ENCODE results near the gene PRPF6. TPM values are rescaled to one million over a fixed set of nuclear protein-coding genes. Genes with fewer than 3 reads are reported as not detected.

The PRPF6 gene
- total RNA-seq, 1 experiment from 2014 or later, result 181 TPM

DNA sequence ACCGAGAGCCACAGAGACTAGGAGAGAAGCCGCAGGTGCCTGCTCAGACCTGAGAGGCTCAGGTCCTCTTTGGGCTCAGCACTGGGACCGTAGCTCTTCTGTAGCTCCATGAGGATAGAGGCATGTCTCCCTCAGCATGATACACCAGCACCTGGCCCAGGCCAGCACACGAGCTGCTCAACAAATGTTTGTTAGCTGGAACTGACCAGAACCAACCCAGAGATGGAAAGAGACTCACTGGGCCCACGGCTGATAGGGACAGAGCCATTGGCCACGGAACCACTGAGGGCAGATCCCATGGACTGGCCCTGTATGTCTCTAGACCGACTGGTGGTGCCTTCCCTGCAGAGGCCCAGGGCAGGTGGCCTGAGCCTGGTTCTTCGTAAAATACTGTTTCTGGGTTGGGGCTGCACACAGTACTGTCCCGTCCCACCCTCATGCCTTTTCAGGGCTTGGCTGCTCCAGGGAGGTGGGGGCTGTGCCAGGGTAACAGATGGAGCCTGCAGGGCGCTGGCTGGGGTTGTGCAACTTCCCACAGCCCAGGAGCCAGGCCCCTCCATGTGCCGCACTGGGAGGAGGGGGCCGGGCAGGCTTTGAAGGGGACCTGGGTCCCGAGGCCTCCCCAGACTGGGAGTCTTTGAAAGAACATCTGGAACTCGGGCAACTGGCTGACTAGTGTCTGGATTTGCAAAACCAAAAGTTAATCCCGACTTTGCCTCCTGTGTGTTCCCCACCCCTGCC is 60.3 kb downstream of the PRPF6 start:
- Mint-ChIP-seq H3K4me3 (ENCODE audit: unreplicated experiment) (peak overlapping the region; percentile 10), H3K36me3 (ENCODE audit: insufficient read depth, unreplicated experiment) (peaks cover 29% of the 10 kb centered on the region), H3K4me1 (ENCODE audit: low read depth, unreplicated experiment) (no peaks in the 10 kb centered on the region), H3K27me3 (ENCODE audit: insufficient read depth, unreplicated experiment) (peaks cover 8% of the 10 kb centered on the region), H3K9me3 (ENCODE audit: unreplicated experiment) (no peaks in the 10 kb centered on the region), H3K27ac (ENCODE audit: unreplicated experiment) (no peak overlapping the region)
- CTCF ChIA-PET, result interaction anchor here (4.4 to 6.2 kb wide), 3 partner anchors 19 to 80 kb away, joined by 51 to 139 read pairs (median 101); partner anchors contain the start of genes PRPF6, SAMD10 and TCEA2
- TF ChIP-seq, protein P1, sequence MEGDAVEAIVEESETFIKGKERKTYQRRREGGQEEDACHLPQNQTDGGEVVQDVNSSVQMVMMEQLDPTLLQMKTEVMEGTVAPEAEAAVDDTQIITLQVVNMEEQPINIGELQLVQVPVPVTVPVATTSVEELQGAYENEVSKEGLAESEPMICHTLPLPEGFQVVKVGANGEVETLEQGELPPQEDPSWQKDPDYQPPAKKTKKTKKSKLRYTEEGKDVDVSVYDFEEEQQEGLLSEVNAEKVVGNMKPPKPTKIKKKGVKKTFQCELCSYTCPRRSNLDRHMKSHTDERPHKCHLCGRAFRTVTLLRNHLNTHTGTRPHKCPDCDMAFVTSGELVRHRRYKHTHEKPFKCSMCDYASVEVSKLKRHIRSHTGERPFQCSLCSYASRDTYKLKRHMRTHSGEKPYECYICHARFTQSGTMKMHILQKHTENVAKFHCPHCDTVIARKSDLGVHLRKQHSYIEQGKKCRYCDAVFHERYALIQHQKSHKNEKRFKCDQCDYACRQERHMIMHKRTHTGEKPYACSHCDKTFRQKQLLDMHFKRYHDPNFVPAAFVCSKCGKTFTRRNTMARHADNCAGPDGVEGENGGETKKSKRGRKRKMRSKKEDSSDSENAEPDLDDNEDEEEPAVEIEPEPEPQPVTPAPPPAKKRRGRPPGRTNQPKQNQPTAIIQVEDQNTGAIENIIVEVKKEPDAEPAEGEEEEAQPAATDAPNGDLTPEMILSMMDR (IDR thresholded peaks at IDR 0.05; ENCODE audit: insufficient read depth in 1 of 2, low read depth in 1 of 2, low read length in 1 of 2, severe bottlenecking in 1 of 2, unreplicated experiment in 1 of 2), result no peak
- peak in 1 of 2 experiments; percentile 54 for DNase-seq
- no peaks in the 10 kb centered on the region for H3K36me3 ChIP-seq (ENCODE audit: control insufficient read depth, insufficient read depth, low read length)
- no peaks in the 10 kb centered on the region for H3K27me3 ChIP-seq (replicated peaks; ENCODE audit: control insufficient read depth, insufficient read depth, low read length)
- intact Hi-C loops (cut with micrococcal nuclease; ENCODE audit: unreplicated experiment), result no loop called here
- no TSS peak for BruUV-seq (replicated peaks)
- POLR2A ChIA-PET, result no interaction called here
- H3K4me1 ChIP-seq, result peaks cover 22% of the 10 kb centered on the region
- no peak overlapping the region for H3K4me3 ChIP-seq (ENCODE audit: low read depth, low read length)
- H3K9me3 ChIP-seq, result no peaks in the 10 kb centered on the region

DNA sequence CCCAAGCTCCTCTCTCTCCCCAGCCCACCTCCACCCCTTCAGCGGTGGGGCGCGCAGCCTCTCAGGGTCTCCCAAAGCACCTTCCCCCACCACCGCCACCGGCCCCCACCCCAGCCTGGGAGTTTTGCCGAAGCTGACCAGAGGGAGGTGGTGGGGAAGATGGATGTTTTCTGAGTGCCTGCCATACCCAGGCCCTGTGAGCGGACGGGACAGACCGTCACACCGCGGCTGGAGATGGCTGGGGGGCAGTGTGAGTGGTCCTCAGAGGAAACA is 60.8 kb downstream of the PRPF6 start:
- intact Hi-C loops (cut with micrococcal nuclease; ENCODE audit: unreplicated experiment), result no loop called here
- DNase-seq, result no peak
- TF ChIP-seq, protein P1 (IDR thresholded peaks at IDR 0.05; ENCODE audit: insufficient read depth in 1 of 2, low read depth in 1 of 2, low read length in 1 of 2, severe bottlenecking in 1 of 2, unreplicated experiment in 1 of 2), result no peak
- H3K36me3 Mint-ChIP-seq (ENCODE audit: insufficient read depth, unreplicated experiment), result peaks cover 24% of the 10 kb centered on the region
- no peak overlapping the region for H3K4me3 Mint-ChIP-seq (ENCODE audit: unreplicated experiment)
- no peak overlapping the region for H3K27ac Mint-ChIP-seq (ENCODE audit: unreplicated experiment)
- no peaks in the 10 kb centered on the region for H3K4me1 Mint-ChIP-seq (ENCODE audit: low read depth, unreplicated experiment)
- peaks cover 13% of the 10 kb centered on the region for H3K27me3 Mint-ChIP-seq (ENCODE audit: insufficient read depth, unreplicated experiment)
- no TSS peak for BruUV-seq (replicated peaks)
- H3K27me3 ChIP-seq (replicated peaks; ENCODE audit: control insufficient read depth, insufficient read depth, low read length), result no peaks in the 10 kb centered on the region
- H3K36me3 ChIP-seq (ENCODE audit: control insufficient read depth, insufficient read depth, low read length), result no peaks in the 10 kb centered on the region
- peaks cover 17% of the 10 kb centered on the region for H3K4me1 ChIP-seq
- no peaks in the 10 kb centered on the region for H3K9me3 Mint-ChIP-seq (ENCODE audit: unreplicated experiment)
- no peaks in the 10 kb centered on the region for H3K9me3 ChIP-seq
- H3K4me3 ChIP-seq (ENCODE audit: low read depth, low read length), result no peak overlapping the region
- CTCF ChIA-PET, result interaction anchor here (4.6 kb wide), 1 partner anchor 60 kb away, joined by 139 read pairs; the partner anchor contains the start of genes PRPF6 and SAMD10
- POLR2A ChIA-PET, result no interaction called here

DNA sequence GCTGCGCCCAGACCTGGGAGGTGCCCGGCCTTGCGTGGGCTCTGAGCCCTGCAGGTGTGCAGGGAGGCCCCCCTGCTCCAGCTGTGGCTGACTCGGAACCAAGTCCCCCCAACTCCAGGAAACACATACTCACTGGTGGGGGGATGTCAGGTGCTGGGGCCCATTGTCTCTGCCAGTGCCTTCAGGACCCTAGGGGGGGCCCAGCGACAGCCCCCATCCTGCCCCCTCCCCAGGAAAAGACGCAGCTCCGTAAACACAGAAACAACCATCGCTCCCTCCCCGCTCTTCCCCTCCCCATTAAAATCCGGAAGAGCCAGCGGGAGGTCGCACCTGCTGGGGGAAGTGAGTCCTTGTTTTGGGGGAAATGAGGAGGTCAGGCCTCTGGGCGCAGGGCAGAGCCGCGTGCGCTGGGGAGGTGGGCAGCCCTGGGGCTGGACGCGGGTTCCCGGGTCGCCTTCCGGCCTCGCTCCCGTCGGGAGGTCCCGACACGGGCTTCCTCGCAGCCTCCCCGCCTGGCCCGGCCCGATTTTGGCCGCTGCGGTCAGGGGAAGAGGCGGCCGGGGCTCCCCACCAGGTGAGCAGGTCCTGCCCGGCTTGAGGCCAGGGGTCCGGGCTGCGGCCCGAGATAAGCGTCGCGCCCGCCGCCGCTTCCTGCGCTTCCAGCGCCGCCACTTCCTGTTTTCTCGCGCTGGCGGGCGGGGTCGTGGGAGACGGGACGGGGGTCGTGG is 61.3 kb downstream of the PRPF6 start:
- Mint-ChIP-seq H3K36me3 (ENCODE audit: insufficient read depth, unreplicated experiment) (peaks cover 19% of the 10 kb centered on the region), H3K27ac (ENCODE audit: unreplicated experiment) (no peak overlapping the region), H3K9me3 (ENCODE audit: unreplicated experiment) (no peaks in the 10 kb centered on the region), H3K4me3 (ENCODE audit: unreplicated experiment) (no peak overlapping the region), H3K27me3 (ENCODE audit: insufficient read depth, unreplicated experiment) (peaks cover 18% of the 10 kb centered on the region), H3K4me1 (ENCODE audit: low read depth, unreplicated experiment) (no peaks in the 10 kb centered on the region)
- intact Hi-C loops (cut with micrococcal nuclease; ENCODE audit: unreplicated experiment), result no loop called here
- DNase-seq, result no peak
- CTCF ChIA-PET, result interaction anchor here (4.6 kb wide), 1 partner anchor 61 kb away, joined by 139 read pairs; the partner anchor contains the start of genes PRPF6 and SAMD10
- no peaks in the 10 kb centered on the region for H3K27me3 ChIP-seq (replicated peaks; ENCODE audit: control insufficient read depth, insufficient read depth, low read length)
- BruUV-seq (replicated peaks), result no TSS peak
- POLR2A ChIA-PET, result no interaction called here
- H3K9me3 ChIP-seq, result no peaks in the 10 kb centered on the region
- TF ChIP-seq, protein P1 (IDR thresholded peaks at IDR 0.05; ENCODE audit: insufficient read depth in 1 of 2, low read depth in 1 of 2, low read length in 1 of 2, severe bottlenecking in 1 of 2, unreplicated experiment in 1 of 2), result no peak
- H3K4me1 ChIP-seq, result peaks cover 12% of the 10 kb centered on the region
- no peaks in the 10 kb centered on the region for H3K36me3 ChIP-seq (ENCODE audit: control insufficient read depth, insufficient read depth, low read length)
- H3K4me3 ChIP-seq (ENCODE audit: low read depth, low read length), result peak overlapping the region; percentile 24

Data from Caco-2 (cell line).